Fibroblast of pulmonary artery (primary cell): ENCODE results near the gene HMGB1.
A peak's percentile ranks its signal among the peaks of the same experiment; 100 is the strongest.

ENCODE experiments used
- DNase-seq: peaks from one replicate; pipeline ENCODE4 v3.0.0-alpha.2; 2010; ENCODE audit warnings: low read depth
- H3K4me3 ChIP-seq: replicated peaks from 2 replicates; pipeline ENCODE4 v1.5.1; 2011; ENCODE audit warnings: low read depth, mild to moderate bottlenecking, control low read depth, low read length, moderate library complexity
- TF ChIP-seq, protein P1 (sequence below): IDR thresholded peaks from 2 replicates; pipeline ENCODE4 v1.5.1; 2011; ENCODE audit warnings: mild to moderate bottlenecking, control low read depth, low read length, inconsistent platforms; ENCODE audit errors: missing control alignments

Gene HMGB1

DNA sequence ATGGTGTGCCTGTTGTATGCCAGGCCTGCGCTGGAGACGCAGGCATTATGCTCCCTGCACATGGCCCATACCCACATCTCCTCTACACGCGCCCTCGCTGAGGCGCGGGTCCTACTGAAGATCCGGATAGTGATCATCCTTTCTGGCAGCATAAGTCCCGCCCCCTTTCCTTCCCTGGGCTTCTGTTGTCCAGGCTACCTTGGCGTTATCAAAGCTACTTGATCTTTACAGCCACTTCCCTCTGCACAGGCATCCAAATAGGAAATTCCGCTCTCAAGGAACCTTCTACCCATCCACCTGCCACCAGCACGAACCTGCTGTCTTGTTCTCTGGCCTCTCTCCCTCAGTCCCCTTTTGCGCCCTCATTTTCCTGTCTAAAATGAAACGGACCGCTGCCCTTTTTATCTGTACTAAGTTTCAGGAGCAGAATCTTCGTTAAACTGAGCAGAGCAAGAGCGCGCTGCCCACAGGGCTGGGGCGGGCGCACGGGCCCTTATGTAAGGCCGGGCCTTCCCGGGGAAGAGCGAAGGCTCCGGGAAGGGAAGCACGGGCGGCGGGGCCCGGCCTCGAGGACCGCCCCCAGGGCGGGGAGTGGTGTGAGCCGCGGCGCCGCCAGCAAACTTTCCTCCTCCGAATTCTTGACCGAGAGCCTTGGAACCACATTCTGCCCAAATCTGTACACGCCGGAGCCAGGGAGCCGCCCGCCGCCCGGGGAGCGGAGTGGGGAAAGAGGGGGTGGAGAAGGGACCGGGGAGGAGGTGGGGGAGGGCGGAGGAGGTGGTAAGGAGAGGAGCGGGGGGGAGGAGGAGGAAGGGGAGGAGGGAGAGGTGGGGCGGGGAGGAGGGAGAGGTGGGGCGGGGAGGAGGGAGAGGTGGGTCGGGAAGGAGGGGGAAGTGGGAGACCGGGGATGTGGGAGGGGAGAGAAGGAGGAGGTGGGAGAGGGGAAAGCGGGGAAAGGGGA is 44.4 kb downstream of the HMGB1 start:
- DNase-seq = peak; percentile 85
- peak overlapping the region; percentile 60 for H3K4me3 ChIP-seq
- TF ChIP-seq, protein P1, sequence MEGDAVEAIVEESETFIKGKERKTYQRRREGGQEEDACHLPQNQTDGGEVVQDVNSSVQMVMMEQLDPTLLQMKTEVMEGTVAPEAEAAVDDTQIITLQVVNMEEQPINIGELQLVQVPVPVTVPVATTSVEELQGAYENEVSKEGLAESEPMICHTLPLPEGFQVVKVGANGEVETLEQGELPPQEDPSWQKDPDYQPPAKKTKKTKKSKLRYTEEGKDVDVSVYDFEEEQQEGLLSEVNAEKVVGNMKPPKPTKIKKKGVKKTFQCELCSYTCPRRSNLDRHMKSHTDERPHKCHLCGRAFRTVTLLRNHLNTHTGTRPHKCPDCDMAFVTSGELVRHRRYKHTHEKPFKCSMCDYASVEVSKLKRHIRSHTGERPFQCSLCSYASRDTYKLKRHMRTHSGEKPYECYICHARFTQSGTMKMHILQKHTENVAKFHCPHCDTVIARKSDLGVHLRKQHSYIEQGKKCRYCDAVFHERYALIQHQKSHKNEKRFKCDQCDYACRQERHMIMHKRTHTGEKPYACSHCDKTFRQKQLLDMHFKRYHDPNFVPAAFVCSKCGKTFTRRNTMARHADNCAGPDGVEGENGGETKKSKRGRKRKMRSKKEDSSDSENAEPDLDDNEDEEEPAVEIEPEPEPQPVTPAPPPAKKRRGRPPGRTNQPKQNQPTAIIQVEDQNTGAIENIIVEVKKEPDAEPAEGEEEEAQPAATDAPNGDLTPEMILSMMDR = no peak

DNA sequence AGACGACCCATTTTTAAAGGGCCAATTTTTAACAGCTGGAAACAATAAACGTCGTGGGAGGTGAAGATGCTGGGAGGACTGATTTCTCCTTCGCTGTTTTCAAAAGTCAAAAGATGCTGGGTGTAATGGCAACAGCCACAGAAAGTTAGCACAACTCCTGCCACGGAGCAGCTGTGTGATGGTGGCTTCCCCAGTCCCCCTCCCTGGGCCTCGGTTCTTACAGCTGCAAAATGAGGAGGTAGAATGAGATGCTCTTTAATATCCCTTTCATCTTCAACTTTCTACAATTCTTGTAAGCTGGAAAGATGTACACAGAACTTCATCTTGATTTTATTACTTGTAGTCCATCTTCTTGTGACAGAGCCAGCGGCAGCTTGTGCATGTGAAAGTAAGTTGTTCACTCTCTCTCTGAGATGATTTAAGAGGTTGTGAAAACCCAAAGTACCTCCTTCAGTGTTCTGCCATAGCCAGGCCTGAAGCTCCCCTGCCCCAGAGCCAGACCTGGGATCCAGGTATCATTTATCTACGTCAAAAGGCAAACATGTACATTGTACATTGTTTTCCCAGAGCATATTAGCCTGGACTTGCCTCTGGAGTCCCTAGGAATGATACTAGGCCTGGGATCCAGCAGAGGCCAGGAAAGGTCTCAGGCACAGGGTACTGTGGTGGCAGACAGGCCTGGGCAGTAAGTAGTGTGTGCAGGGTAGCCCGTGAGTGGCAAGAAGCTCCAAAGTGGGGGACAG is 46.8 kb downstream of the HMGB1 start:
- no peak for DNase-seq
- no peak overlapping the region for H3K4me3 ChIP-seq
- TF ChIP-seq, protein P1 = no peak

DNA sequence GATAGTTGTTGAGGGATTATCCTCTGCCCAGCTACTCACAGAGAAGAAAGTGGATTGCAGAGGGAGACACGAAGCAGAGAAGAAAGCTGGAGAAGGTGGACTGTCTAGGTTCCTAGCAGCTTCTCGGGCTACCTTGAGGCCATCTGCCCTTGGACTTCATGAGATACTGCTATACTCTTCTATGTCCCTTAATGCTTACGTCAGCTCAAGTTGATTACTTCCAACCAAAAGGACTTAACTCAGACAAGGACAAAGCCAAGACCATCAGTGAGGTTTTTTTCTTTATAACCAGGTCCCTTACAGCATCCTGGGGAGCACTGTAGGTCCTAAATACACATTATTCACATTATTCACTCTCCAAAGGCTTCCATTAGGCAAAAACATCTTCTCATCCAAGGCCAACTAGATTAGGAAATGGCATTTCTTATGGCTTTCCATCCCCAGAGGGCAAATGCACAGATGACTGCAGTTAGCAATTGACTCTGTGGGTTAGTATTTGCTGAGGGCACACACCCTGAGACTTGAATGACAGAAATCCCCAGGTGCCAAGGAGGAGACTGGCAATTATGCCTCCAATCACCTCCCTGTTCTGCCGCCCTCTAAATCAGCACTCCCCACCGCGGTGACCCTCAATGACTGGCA is 47.5 kb downstream of the HMGB1 start:
- no peak overlapping the region for H3K4me3 ChIP-seq
- TF ChIP-seq, protein P1 = no peak
- no peak for DNase-seq

DNA sequence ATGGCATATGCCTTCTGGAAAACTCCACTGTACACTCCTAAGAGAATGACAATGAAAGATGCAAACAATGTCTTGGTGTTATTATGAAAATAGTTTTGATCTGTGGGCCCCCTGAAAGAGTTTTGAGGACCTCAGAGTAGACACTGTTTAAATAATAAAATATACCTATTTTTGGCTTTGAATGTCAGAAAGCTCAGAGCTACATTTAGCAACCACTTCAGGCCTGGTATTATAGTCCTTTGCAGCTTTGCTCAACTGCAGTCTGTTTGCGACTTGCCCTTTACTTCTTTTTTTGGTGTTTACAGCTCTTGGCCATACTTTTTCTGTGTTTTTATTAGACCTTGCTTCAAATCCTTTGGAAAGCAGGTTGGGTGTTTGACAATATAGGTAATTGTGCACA is 49.3 kb downstream of the HMGB1 start:
- TF ChIP-seq, protein P1 = no peak
- no peak for DNase-seq
- no peak overlapping the region for H3K4me3 ChIP-seq

DNA sequence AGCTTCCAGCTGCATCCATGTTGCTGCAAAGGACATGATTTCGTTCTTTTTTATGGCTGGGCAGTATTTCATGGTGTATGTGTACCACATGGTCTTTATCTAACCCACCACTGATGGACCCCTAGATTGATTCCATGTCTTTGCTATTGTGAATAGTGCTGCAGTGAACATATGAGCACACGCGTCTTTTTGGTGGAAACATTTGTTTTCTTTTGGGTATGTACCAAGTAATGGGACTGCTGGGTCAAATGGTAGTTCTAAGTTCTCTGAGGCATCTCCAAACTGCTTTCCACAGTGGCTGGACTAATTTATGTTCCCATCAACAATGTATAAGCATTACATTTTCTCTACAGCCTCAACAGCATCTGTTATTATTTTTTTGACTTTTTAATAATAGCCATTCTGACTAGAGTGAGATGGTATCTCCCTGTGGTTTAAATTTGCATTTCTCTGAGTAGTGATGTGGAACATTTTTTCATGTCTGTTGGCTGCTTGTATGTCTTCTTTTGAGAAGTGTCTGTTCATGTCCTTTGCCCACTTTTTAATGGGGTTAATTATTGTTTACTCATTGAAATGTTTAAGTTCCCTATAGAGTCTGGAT is 50.2 kb downstream of the HMGB1 start:
- TF ChIP-seq, protein P1 = no peak
- no peak overlapping the region for H3K4me3 ChIP-seq
- no peak for DNase-seq

DNA sequence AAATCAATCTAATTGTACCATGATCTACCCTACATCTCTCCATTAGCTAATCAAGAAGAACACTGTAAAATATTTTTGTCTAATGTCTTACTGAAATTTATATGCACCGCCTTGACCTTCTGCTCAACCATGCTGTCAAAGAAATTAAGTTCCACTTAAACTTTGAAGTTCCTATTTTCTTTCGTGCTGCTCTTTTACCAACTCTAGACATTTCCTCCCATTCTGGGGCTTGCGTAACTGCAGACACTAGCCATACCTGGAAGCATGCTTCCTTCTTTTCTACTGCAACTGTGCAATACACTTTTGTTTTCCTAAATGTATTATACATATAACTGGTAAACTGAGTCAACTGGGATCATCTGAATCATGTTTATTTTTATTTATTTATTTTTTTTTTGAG is 51.9 kb downstream of the HMGB1 start:
- TF ChIP-seq, protein P1 = no peak

More for the DNA sequence above, 51.9 kb downstream of the HMGB1 start:
- no peak overlapping the region for H3K4me3 ChIP-seq
- DNase-seq = no peak
